HG03103 (cell line): Measurements from ENCODE around the gene SPRYD3.

ENCODE experiments used
- ATAC-seq: cut with Tn5 transposase; IDR thresholded peaks from one replicate; pipeline ENCODE4 v1.9.1; 2021; ENCODE audit warnings: low read depth; ENCODE audit not compliant: unreplicated experiment

The SPRYD3 gene

DNA sequence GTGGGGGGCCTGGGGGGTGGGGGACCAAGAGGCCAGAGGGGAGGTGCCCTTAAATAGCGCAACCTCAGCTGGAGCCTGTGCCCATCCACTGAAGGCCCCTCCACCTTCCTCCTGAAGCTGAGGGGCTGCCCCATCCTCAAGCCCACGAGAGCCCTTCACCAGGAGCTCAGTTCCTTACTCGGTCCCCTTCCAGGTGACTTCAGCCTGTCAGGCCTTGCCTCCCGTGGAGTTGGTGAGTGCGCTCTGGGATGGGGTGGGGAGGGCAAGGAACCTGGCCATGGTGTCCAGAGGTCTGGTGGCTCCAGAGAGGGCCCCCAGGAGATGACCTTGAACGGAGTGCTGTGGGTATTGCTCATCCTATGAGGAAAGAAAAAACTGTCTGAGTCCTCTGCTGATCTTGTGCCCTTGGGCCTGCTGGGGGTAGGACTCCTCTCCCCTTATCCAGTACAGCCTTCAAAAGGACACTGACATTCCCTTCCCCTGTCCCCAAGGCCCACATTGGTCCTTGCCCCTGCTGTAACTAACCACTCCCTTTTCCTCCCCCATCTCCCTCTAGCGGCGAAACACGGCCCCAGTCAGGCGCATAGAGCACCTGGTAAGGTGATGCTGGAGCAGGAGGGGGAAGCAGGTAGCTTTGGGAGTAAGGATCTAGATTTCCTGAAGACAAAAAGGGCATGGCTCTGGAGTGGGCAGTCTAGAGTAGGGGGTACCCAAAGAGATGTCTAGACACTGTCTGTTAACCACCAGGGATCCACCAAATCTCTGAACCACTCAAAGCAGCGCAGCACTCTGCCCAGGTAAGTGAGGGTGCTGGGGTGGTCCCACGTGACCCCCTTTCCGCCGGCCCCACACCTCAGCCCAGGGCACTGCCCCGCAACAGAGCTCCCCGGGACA, 25.7 kb downstream of the SPRYD3 start:
- no peak for ATAC-seq

GRCh38 chr12:53052419-53053217, 26.6 kb downstream of the SPRYD3 start:
- no peak for ATAC-seq

DNA sequence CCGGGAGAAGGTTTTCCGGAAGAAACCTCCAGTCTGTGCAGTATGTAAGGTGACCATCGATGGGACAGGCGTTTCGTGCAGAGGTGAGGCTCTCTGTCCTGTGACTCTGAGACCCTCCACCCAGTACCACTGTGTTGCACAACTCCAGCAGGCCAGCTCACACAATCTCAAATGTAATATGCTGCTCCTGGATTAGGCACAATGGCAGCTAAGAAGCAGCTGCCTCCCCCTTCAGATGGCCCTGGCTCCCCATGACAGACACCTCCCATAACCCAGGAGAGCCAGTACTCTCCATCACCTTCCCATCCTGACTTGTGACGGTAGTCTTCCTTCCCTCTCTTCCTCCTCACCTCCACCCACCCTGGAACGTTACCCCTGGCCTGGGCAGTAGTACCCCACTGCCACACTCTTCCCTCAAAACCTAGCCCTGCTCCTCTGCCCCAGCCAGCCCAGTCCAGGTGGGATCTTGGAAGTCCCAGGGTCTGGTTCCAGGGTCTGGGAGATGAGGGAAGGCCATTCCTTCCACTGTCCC, 27.2 kb downstream of the SPRYD3 start:
- ATAC-seq, result no peak

DNA sequence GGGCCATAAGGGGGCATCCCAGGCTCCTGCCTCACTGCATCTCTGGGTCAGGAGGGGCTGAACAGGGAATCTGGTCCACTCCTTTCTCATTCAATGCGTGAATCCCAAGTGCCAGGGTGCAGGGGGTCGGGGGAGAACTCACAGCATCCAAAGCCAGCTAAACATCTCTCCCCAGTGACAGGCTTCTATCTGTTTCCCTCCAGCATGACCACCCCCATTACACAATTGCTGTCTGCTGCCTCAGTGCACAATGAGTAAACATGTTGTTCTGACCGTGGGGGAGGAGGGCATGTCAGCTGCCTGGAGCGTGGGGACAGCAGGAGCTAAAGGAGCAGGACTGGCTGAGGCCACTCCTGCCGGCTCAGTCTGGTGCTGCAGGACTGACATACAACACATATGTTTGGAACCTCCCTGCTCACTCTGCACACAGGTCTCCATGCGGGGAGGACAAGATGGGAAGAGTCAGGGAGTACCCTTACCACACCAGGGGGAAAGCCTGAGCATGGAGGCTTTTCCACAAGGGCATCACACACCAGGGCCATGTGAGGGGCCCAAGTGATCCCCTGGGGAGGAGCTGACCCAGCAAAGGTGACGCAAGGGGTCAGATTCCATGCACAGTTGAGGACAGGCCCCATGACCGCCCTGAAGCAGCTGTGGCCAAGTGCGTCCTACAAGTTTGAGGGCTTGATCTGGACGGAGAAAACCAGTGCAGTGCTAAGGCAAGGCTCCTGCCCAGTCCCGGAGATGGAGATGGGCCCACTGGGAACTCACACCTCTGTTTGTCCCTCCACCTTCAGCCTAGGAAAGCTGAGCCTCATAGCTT, 27.9 kb downstream of the SPRYD3 start:
- ATAC-seq, result no peak

DNA sequence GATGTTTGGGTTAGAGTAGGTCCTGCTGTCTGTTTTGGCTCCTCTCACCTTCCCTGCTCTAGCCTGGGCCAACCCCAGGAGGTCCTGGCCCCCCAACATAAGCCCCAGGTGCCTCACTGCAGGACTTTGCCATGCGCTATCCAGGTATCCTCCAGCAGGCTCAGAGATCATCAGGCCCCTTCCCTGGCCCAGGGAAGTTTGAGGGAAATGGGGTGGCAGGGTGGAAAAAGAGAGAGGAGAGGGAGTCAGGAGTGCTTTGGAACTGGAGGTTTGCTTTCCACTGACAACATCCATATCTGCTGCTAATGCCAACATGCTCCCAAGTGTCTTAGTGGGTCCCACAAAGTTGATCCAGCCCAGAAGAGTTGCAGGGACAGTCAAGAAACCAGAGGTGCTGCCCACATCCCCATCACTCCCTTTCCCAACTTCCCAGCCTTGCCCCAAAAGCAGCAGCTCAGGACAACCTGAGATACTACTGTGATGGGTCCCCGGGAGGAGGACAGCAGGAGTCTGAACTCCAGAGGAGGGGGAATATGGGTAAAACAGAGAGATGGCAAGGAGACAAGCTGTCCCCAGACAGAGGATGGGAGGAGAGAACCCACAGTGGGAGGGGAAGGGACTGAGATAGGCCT, 28.6 kb downstream of the SPRYD3 start:
- ATAC-seq, result no peak

DNA sequence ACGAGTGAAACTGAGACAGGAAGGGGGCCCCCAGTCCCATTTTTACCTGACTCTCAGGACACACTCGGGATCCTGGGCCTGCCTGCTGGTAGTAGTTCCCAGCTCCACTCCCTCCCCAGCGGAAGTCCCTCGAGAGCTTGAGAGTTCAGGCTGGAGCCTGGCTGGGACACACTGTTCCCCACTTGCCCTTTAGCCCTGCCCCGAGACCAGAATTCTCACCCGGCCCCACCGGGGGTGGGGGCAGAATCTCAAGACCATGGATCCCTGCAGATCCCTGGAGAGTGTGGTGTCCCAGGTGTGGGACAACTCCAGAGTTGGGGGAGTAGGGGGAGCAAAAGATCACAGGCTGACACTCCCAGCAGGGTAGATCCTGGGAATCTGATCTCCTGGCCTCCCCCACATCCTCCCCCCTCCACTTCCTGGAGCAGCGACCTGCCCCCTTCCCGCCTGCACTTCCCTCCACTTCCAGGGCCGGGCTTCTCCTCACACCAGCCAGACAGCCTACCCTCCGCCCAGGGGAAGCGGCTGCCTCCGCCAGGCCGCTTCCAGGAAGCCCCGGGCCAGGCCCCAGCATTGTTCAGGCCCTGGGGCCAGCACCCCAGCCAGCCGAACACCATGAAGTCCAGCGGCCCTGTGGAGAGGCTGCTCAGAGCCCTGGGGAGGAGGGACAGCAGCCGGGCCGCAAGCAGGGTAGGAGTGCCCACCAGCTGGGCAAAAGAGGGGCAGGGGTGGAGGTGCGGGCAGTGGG, 29.4 kb downstream of the SPRYD3 start, which contains the start of gene TNS2:
TNS2 (plus strand) TSS at position 495 of the 748 bp plus-strand sequence; CDS start at position 616, 121 bp downstream.
- no peak for ATAC-seq

DNA sequence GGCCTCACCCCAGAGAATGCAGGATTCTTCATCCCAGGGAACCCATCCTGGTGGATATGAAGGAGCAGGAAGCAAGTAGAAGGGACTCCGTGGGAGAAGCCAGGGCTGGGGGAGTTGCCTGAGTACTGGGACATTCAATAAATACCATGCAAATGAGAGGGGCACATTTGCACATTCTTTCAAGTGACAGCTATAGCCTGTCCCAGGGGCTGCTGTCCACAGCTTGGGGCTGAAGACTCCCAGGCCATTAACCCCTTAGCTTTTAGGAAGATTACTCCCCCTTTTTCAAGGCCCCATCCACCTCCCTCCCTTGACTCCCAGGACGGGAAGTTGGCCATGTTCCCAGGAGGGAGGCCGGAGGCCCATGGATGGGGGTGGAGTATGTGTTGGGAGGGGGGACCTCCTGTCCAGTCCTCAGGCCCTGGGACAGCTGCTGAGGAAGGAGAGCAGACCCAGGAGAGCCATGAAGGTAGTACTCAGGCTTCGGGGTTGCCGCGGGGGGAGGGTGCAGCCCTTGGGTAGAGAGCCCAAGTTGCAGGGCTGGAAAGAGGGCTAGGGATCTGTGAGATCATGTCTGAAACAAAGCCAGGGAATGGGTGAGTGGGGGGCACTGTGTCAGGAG, 30.3 kb downstream of the SPRYD3 start:
- ATAC-seq, result no peak

DNA sequence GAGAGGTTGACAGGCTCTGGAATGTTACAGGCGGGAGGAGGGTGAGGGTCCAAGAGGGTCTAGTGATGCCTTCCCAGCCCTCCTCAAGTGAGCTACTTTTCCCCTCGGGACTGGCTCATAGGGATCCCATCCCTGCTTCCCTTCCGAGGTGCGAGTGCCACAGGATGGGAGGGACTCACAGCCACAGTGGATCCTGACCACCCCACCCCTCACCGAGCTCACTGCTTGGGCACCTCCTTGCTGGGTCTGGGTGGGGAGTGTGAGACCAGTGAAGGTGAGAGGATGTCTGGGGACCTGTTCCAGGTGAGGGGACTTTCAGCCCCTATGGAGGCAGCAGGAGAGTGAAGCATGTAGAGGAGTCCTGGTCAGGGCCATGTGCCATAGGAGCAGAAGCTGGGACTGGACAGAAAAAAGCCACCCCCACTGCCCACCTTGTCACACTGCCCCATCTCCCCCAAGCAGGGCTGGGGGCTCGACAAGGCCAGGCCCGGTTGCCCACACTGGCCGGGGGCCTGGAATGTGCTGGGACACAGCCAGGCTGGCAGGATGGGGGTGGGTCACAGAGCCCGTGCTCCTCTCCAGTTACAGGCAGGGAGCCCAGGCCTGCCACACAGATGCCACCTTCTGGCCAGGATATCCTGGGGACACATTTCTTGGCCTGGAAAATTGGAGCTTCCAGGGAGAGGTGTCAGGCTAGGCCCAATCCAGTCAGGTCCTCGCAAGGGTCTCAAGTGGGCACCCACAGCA, 31.0 kb downstream of the SPRYD3 start:
- ATAC-seq, result no peak

DNA sequence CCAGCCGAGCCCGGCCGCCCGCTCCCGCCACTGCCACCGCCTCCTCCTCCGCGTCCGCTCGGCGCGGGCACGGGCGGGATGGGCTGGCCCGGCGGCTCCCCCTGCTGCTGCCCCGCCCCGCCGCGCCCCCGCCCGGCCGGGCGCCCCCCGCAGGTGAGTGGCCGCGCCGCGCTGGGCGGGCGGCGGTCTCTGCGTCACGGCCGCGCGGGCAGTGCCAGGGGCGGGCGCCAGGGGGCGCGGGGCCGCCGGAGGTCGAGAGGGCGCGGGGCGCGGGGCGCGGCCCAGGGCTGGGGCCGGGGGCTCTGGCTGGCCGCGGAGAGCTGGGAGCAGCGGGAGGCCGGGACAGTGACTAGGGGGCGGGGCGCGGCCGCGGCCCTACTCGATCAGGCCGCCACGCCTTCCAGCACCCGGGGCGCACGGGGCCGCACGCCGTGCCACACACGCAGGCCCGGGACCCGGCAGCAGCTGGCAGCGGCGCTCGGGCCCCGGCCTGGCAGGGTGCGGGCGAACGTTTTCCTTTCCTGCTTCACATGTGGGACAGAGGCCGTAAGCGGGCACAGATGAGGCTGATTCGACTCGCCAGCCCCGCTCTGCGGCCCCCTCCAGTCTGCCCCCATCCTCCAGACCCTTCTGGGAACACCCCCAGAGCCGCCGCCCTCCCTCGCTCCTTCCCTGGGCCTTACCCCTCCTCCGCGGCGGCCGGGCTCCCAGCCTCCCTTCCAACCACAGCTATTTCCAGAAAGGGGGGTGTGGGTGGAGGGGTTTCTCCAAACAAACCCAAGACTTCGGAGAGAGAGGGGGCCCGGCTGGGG, 31.8 kb downstream of the SPRYD3 start:
- peak; percentile 60 for ATAC-seq

DNA sequence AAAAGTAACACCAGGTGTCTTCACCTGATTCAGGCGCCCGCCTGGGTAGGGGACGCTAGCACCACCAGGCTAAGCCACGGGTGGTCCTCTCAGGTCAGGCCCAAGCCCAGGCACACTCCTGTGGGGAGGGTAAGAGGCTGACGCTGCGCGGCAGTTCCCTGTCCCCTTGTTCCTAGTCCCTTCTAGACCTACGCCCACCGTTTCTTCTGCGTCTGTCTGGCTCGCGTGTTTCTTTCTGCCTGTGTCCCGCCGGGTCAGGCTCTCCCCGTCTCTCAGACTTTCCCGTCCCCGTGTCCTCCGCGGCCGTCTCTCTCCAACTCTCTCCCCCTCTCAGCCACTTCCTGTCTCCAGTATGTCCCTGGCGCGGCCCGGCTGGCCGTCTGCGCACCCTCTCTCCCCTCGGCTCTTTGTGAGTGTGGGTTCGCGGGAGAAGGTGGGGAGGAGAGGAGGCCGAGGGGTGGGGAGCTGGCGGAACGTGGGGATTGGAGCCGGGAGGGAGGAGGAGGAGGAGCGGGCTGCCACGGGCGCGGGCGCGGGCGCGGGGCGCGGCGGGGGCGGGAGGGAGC, 32.5 kb downstream of the SPRYD3 start:
- ATAC-seq, result peak; percentile 17

DNA sequence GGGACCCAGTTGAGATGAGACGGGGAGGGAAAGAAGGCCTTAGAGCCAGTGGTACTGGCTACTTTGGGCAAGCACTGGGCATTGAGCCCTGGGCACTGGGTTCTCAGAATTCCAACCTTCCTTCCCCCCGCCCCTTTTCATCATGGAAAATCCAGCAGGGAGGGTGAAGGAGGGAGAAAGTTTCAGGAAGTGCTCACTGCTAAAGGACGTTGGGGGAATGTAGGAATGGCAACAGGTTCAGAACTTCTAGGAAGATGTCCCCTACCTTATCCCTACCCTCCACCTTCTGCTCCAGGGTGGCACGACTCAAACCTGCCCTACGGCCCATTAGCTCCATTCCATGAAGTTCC, 33.5 kb downstream of the SPRYD3 start:
- ATAC-seq, result no peak

- no peak for ATAC-seq
These were observed 34.1 kb downstream of the SPRYD3 start for GRCh38 chr12:53044896-53045695.

GRCh38 chr12:53044052-53044581, 35.1 kb downstream of the SPRYD3 start:
- no peak for ATAC-seq

GRCh38 chr12:53042607-53043454, 36.4 kb downstream of the SPRYD3 start:
- ATAC-seq, result no peak

DNA sequence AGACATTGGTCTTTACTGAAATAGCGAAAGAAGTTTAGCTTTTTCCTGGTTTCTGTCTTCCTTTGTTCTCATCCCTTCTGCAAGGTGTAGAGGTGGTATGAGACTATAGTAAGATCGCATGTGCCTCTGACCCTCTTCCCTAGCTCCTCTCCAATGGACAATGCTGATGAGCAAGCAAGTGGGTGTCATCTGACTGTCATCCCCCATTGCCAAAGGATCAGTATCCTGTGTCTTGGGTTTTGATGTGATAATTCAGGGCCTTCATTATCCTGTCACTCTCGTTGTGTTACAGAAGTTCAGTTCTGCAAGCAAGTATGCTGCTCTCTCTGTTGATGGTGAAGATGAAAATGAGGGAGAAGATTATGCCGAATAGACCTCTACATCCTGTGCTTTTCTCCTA, 39.3 kb downstream of the SPRYD3 start:
- no peak for ATAC-seq
